GM23248 (cell line): Measurements from ENCODE around the gene LGALS1.

Experiments used
- EZH2 ChIP-seq: fragments of 200-600 bp; sonication (generic); IDR thresholded peaks from 2 replicates; pipeline ENCODE4 v1.6.1; 2018; ENCODE audit warnings: antibody characterized with exemption, mild to moderate bottlenecking; ENCODE audit not compliant: insufficient read depth, poor library complexity, severe bottlenecking
- EZH2phosphoT487 ChIP-seq: fragments of 200-600 bp; sonication (generic); IDR thresholded peaks from 2 replicates; pipeline ENCODE4 v1.6.1; 2018; ENCODE audit warnings: antibody characterized with exemption, moderate library complexity, mild to moderate bottlenecking, low read depth; ENCODE audit not compliant: insufficient read depth

GRCh38 chr22:37659897-37660708, 15.3 kb upstream of the LGALS1 start:
- TF ChIP-seq EZH2 (no peak), EZH2phosphoT487 (no peak)
